Chondrocyte (in vitro differentiated cells): ENCODE results near the gene COA1. TPM values are rescaled to one million over a fixed set of nuclear protein-coding genes. Genes with fewer than 3 reads are reported as not detected.

Source experiments
- DNase-seq: peaks from one replicate; pipeline ENCODE4 v3.0.0; 2021; ENCODE audit warnings: mixed read lengths, low spot score
- H3K27ac Mint-ChIP-seq: one replicate; pipeline ENCODE4 v1.8.0; 2021; ENCODE audit warnings: mild to moderate bottlenecking, moderate library complexity, mixed read lengths; ENCODE audit not compliant: unreplicated experiment
- H3K27me3 Mint-ChIP-seq: 2 replicates; pipeline ENCODE4 v1.8.0; 2021; ENCODE audit warnings: low read depth, mixed read lengths
- H3K36me3 Mint-ChIP-seq: 2 replicates; pipeline ENCODE4 v1.8.0; 2021; ENCODE audit warnings: low read depth, mixed read lengths
- H3K4me1 Mint-ChIP-seq: 2 replicates; pipeline ENCODE4 v1.8.0; 2021; ENCODE audit warnings: low read depth, mild to moderate bottlenecking, mixed read lengths
- H3K4me3 Mint-ChIP-seq: one replicate; pipeline ENCODE4 v1.8.0; 2021; ENCODE audit warnings: mild to moderate bottlenecking, moderate library complexity, mixed read lengths; ENCODE audit not compliant: unreplicated experiment
- H3K9me3 Mint-ChIP-seq: 2 replicates; pipeline ENCODE4 v1.8.0; 2021; ENCODE audit warnings: low read depth, mixed read lengths
- CTCF ChIP-seq: fragments of 200-600 bp; sonication (generic); IDR thresholded peaks from 2 replicates; pipeline ENCODE4 v1.5.0; 2021; ENCODE audit warnings: antibody characterized with exemption, mild to moderate bottlenecking, moderate library complexity
- total RNA-seq: library from RNA; stranded (reverse); gene quantifications from 3 replicates; pipeline ENCODE4 v1.2.1, GENCODE V29; 2021

Gene COA1
- total RNA-seq, 1 donor from 2014 or later = 33.5 TPM

GRCh38 chr7:43750016-43750887 lies 20.9 kb upstream of the COA1 start:
- no peak overlapping the region for H3K4me3 Mint-ChIP-seq
- no peak for TF ChIP-seq CTCF
- no peak overlapping the region for H3K27ac Mint-ChIP-seq
- no peak for DNase-seq
- H3K36me3 Mint-ChIP-seq = peaks cover 2% of the 10 kb centered on the region
- no peaks in the 10 kb centered on the region for H3K9me3 Mint-ChIP-seq
- no peaks in the 10 kb centered on the region for H3K4me1 Mint-ChIP-seq
- H3K27me3 Mint-ChIP-seq = peaks cover 21% of the 10 kb centered on the region

- Mint-ChIP-seq H3K36me3 (peaks cover 2% of the 10 kb centered on the region), H3K9me3 (no peaks in the 10 kb centered on the region), H3K27ac (no peak overlapping the region), H3K4me1 (no peaks in the 10 kb centered on the region), H3K4me3 (no peak overlapping the region), H3K27me3 (peaks cover 19% of the 10 kb centered on the region)
- DNase-seq = no peak
- no peak for TF ChIP-seq CTCF
Measured at GRCh38 chr7:43749383-43749940, 20.1 kb upstream of the COA1 start.

GRCh38 chr7:43747328-43748105 lies 18.2 kb upstream of the COA1 start:
- H3K4me1 Mint-ChIP-seq = no peaks in the 10 kb centered on the region
- no peak for DNase-seq
- peaks cover 16% of the 10 kb centered on the region for H3K27me3 Mint-ChIP-seq
- H3K9me3 Mint-ChIP-seq = no peaks in the 10 kb centered on the region
- no peak for TF ChIP-seq CTCF
- H3K27ac Mint-ChIP-seq = no peak overlapping the region
- H3K4me3 Mint-ChIP-seq = no peak overlapping the region
- no peaks in the 10 kb centered on the region for H3K36me3 Mint-ChIP-seq

- Mint-ChIP-seq H3K27me3 (peaks cover 11% of the 10 kb centered on the region), H3K36me3 (no peaks in the 10 kb centered on the region), H3K9me3 (no peaks in the 10 kb centered on the region), H3K4me3 (no peak overlapping the region), H3K4me1 (no peaks in the 10 kb centered on the region), H3K27ac (no peak overlapping the region)
- TF ChIP-seq CTCF = no peak
- no peak for DNase-seq
Measured at GRCh38 chr7:43742692-43743091, 13.4 kb upstream of the COA1 start.

GRCh38 chr7:43737467-43738127 lies 8.3 kb upstream of the COA1 start:
- peaks cover 15% of the 10 kb centered on the region for H3K27me3 Mint-ChIP-seq
- no peak for TF ChIP-seq CTCF
- H3K36me3 Mint-ChIP-seq = no peaks in the 10 kb centered on the region
- no peak for DNase-seq
- H3K27ac Mint-ChIP-seq = no peak overlapping the region
- H3K9me3 Mint-ChIP-seq = no peaks in the 10 kb centered on the region
- no peaks in the 10 kb centered on the region for H3K4me1 Mint-ChIP-seq
- H3K4me3 Mint-ChIP-seq = no peak overlapping the region
